GM12891 (cell line): ENCODE data around the gene SCN1B.

ENCODE experiments used
- POLR2A ChIP-seq: IDR thresholded peaks from 2 replicates; pipeline ENCODE4 v1.6.1; 2011; ENCODE audit warnings: low read depth, low read length, control low read depth
- POLR2AphosphoS5 ChIP-seq: IDR thresholded peaks from 2 replicates; pipeline ENCODE4 v1.6.1; 2011; ENCODE audit warnings: low read depth, low read length, control low read depth
- POU2F2 ChIP-seq: IDR thresholded peaks from 2 replicates; pipeline ENCODE4 v1.6.1; 2011; ENCODE audit warnings: low read depth, mild to moderate bottlenecking, control low read depth, low read length, moderate library complexity
- SPI1 ChIP-seq: IDR thresholded peaks from 2 replicates; pipeline ENCODE4 v1.6.1; 2011; ENCODE audit warnings: low read depth, low read length, control low read depth
- TAF1 ChIP-seq: IDR thresholded peaks from 2 replicates; pipeline ENCODE4 v1.6.1; 2011; ENCODE audit warnings: low read depth, low read length, control low read depth

DNA sequence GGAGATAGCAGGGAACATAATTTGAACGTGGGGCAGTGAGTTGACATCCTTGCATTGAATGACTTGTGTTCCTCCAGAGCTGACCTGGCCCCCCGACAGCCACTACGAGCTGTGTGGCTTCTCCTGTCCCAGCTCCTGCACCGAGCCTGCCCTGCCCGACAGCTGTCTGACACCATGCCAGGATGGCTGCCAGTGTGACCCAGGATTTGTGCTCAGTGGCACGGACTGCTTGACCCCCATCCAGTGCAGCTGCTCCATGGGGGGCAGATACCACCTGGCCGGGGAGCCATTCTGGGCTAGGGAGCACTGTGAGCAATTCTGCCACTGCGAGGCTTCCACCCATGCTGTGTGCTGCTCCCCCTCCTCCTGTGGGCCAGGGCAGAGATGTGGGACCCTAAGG, 56.2 kb downstream of the SCN1B start:
- TF ChIP-seq POLR2A = no peak
- no peak for TF ChIP-seq SPI1
- no peak for TF ChIP-seq TAF1
- TF ChIP-seq POLR2AphosphoS5 = no peak
- no peak for TF ChIP-seq POU2F2
